ENCODE data around the gene CCR9. TPM values are rescaled to one million over a fixed set of nuclear protein-coding genes. Genes with fewer than 3 reads are reported as not detected.

The CCR9 gene
- total RNA-seq, 1 donor from 2014 or later: not detected

- ATAC-seq (ENCODE audit: poor library complexity) (no peak), DNase-seq (no peak)
- intact Hi-C loops (cut with DNase I): no loop called here
These were observed 36.7 kb downstream of the CCR9 start for GRCh38 chr3:45922950-45923590.

GRCh38 chr3:45923755-45924154 is 37.4 kb downstream of the CCR9 start:
- ATAC-seq (ENCODE audit: poor library complexity) (no peak), DNase-seq (no peak)

GRCh38 chr3:45927881-45928280 is 41.5 kb downstream of the CCR9 start:
- intact Hi-C loops (cut with DNase I): loop anchor here (5.0 kb wide), 1 partner anchor 166 kb away; no protein-coding TSS in a partner anchor
- ATAC-seq (ENCODE audit: poor library complexity) (no peak), DNase-seq (no peak)

More at GRCh38 chr3:45923755-45924154, 37.4 kb downstream of the CCR9 start:
- intact Hi-C loops (cut with DNase I): no loop called here

- DNase-seq (peak; percentile 60), ATAC-seq (ENCODE audit: poor library complexity) (peak; percentile 48)
- intact Hi-C loops (cut with DNase I): loop anchor here (5.0 kb wide), 1 partner anchor 167 kb away; no protein-coding TSS in a partner anchor
These were observed 42.8 kb downstream of the CCR9 start for GRCh38 chr3:45929042-45929679.

GRCh38 chr3:45931496-45931895 is 45.2 kb downstream of the CCR9 start:
- ATAC-seq (ENCODE audit: poor library complexity): no peak
- intact Hi-C loops (cut with DNase I): no loop called here
- no peak for DNase-seq

GRCh38 chr3:45932112-45932511 is 45.8 kb downstream of the CCR9 start:
- ATAC-seq (ENCODE audit: poor library complexity) (peak; percentile 5), DNase-seq (no peak)
- intact Hi-C loops (cut with DNase I): no loop called here

GRCh38 chr3:45933591-45933990 is 47.2 kb downstream of the CCR9 start:
- intact Hi-C loops (cut with DNase I): no loop called here
- peak; percentile 35 for ATAC-seq (ENCODE audit: poor library complexity)
- DNase-seq: no peak

GRCh38 chr3:45936261-45936660 is 49.9 kb downstream of the CCR9 start:
- ATAC-seq (ENCODE audit: poor library complexity) (no peak), DNase-seq (no peak)
- intact Hi-C loops (cut with DNase I): no loop called here

GRCh38 chr3:45937206-45938042 is 51.1 kb downstream of the CCR9 start:
- intact Hi-C loops (cut with DNase I): loop anchor here (2.0 kb wide), 1 partner anchor 141 kb away; no protein-coding TSS in a partner anchor
- DNase-seq (no peak), ATAC-seq (ENCODE audit: poor library complexity) (no peak)

GRCh38 chr3:45938043-45938435 is 51.7 kb downstream of the CCR9 start:
- ATAC-seq (ENCODE audit: poor library complexity) (no peak), DNase-seq (no peak)
- intact Hi-C loops (cut with DNase I): loop anchor here (2.0 kb wide), 1 partner anchor 141 kb away; no protein-coding TSS in a partner anchor

GRCh38 chr3:45938864-45939263 is 52.5 kb downstream of the CCR9 start:
- intact Hi-C loops (cut with DNase I): loop anchor here (2.0 kb wide), 1 partner anchor 140 kb away; no protein-coding TSS in a partner anchor
- peak; percentile 84 for DNase-seq
- ATAC-seq (ENCODE audit: poor library complexity): peak; percentile 89

GRCh38 chr3:45939341-45939771 is 53.0 kb downstream of the CCR9 start:
- DNase-seq: no peak
- intact Hi-C loops (cut with DNase I): loop anchor here (2.0 kb wide), 1 partner anchor 139 kb away; no protein-coding TSS in a partner anchor
- ATAC-seq (ENCODE audit: poor library complexity): peak; percentile 21

GRCh38 chr3:45940004-45940780 is 53.8 kb downstream of the CCR9 start:
- no peak for DNase-seq
- ATAC-seq (ENCODE audit: poor library complexity): no peak
- intact Hi-C loops (cut with DNase I): no loop called here

GRCh38 chr3:45940781-45941365 is 54.5 kb downstream of the CCR9 start:
- intact Hi-C loops (cut with DNase I): no loop called here
- no peak for ATAC-seq (ENCODE audit: poor library complexity)

GRCh38 chr3:45942051-45942825 is 55.9 kb downstream of the CCR9 start:
- no peak for ATAC-seq (ENCODE audit: poor library complexity)
- no peak for DNase-seq
- intact Hi-C loops (cut with DNase I): no loop called here

More at GRCh38 chr3:45940781-45941365, 54.5 kb downstream of the CCR9 start:
- DNase-seq: no peak

GRCh38 chr3:45943207-45943846 is 57.0 kb downstream of the CCR9 start, which contains the start of gene CXCR6:
TSS of gene CXCR6 (plus strand) at chr3:45943464. CDS start at chr3:45946482, 3,018 bp downstream.
- intact Hi-C loops (cut with DNase I): no loop called here
- ATAC-seq (ENCODE audit: poor library complexity): no peak
- DNase-seq: no peak
